ENCODE results near the gene VTI1A. TPM values are rescaled to one million over a fixed set of nuclear protein-coding genes. Genes with fewer than 3 reads are reported as not detected.

Gene VTI1A
- total RNA-seq, 1 donor from 2014 or later: 34.6 TPM

- Mint-ChIP-seq H3K36me3 (no peaks in the 10 kb centered on the region), H3K9me3 (peaks cover 1% of the 10 kb centered on the region), H3K4me1 (peaks cover 8% of the 10 kb centered on the region), H3K4me3 (no peak overlapping the region), H3K27me3 (ENCODE audit: low read depth) (no peaks in the 10 kb centered on the region), H3K27ac (no peak overlapping the region)
- no peak for TF ChIP-seq CTCF (IDR thresholded peaks at IDR 0.05; ENCODE audit: unreplicated experiment)
- DNase-seq (ENCODE audit: low spot score in 2 of 2, unreplicated experiment in 2 of 2): no peak
These were observed 193.6 kb downstream of the VTI1A start for GRCh38 chr10:112640638-112641037.

- no peaks in the 10 kb centered on the region for H3K27me3 Mint-ChIP-seq (ENCODE audit: low read depth)
- H3K4me3 Mint-ChIP-seq: no peak overlapping the region
- H3K9me3 Mint-ChIP-seq: no peaks in the 10 kb centered on the region
- no peak for TF ChIP-seq CTCF (IDR thresholded peaks at IDR 0.05; ENCODE audit: unreplicated experiment)
- no peak for DNase-seq (ENCODE audit: low spot score in 2 of 2, unreplicated experiment in 2 of 2)
- no peak overlapping the region for H3K27ac Mint-ChIP-seq
- H3K4me1 Mint-ChIP-seq: peaks cover 3% of the 10 kb centered on the region
- H3K36me3 Mint-ChIP-seq: no peaks in the 10 kb centered on the region
These were observed 196.7 kb downstream of the VTI1A start for GRCh38 chr10:112643600-112644264.

- no peak for DNase-seq (ENCODE audit: low spot score in 2 of 2, unreplicated experiment in 2 of 2)
- H3K4me1 Mint-ChIP-seq: peaks cover 4% of the 10 kb centered on the region
- H3K27ac Mint-ChIP-seq: no peak overlapping the region
- no peaks in the 10 kb centered on the region for H3K27me3 Mint-ChIP-seq (ENCODE audit: low read depth)
- no peak overlapping the region for H3K4me3 Mint-ChIP-seq
- no peak for TF ChIP-seq CTCF (IDR thresholded peaks at IDR 0.05; ENCODE audit: unreplicated experiment)
- no peaks in the 10 kb centered on the region for H3K36me3 Mint-ChIP-seq
- H3K9me3 Mint-ChIP-seq: no peaks in the 10 kb centered on the region
These were observed 197.2 kb downstream of the VTI1A start for GRCh38 chr10:112644265-112644645.

GRCh38 chr10:112649006-112649821, 202.2 kb downstream of the VTI1A start:
- Mint-ChIP-seq H3K27me3 (ENCODE audit: low read depth) (no peaks in the 10 kb centered on the region), H3K4me1 (peaks cover 7% of the 10 kb centered on the region), H3K27ac (no peak overlapping the region), H3K4me3 (no peak overlapping the region), H3K9me3 (no peaks in the 10 kb centered on the region), H3K36me3 (no peaks in the 10 kb centered on the region)
- TF ChIP-seq CTCF (IDR thresholded peaks at IDR 0.05; ENCODE audit: unreplicated experiment): no peak
- DNase-seq (ENCODE audit: low spot score in 2 of 2, unreplicated experiment in 2 of 2): no peak

- Mint-ChIP-seq H3K4me1 (peaks cover 7% of the 10 kb centered on the region), H3K27me3 (ENCODE audit: low read depth) (no peaks in the 10 kb centered on the region), H3K4me3 (no peak overlapping the region), H3K27ac (no peak overlapping the region), H3K36me3 (no peaks in the 10 kb centered on the region), H3K9me3 (no peaks in the 10 kb centered on the region)
- DNase-seq (ENCODE audit: low spot score in 2 of 2, unreplicated experiment in 2 of 2): no peak
- no peak for TF ChIP-seq CTCF (IDR thresholded peaks at IDR 0.05; ENCODE audit: unreplicated experiment)
These were observed 202.8 kb downstream of the VTI1A start for GRCh38 chr10:112649822-112650152.
